H9 (cell line): Measurements from ENCODE around the gene MOBP. TPM values are rescaled to one million over a fixed set of nuclear protein-coding genes. Genes with fewer than 3 reads are reported as not detected.
A peak's percentile ranks its signal among the peaks of the same experiment; 100 is the strongest.

Experiments
- DNase-seq: peaks from one replicate; pipeline ENCODE4 v3.0.0-alpha.2; 2017
- H2AFZ ChIP-seq: one replicate; pipeline ENCODE4 v1.6.1; 2013; ENCODE audit warnings: mild to moderate bottlenecking, low read length, control low read depth, moderate library complexity
- H2AK5ac ChIP-seq: 2 replicates; pipeline ENCODE4 v1.6.1; 2013; ENCODE audit warnings: low read length, control low read depth, mixed read lengths; ENCODE audit not compliant: insufficient read length
- H2BK120ac ChIP-seq: one replicate; pipeline ENCODE4 v1.6.1; 2013; ENCODE audit warnings: low read depth, mild to moderate bottlenecking, low read length, control low read depth, inconsistent platforms; ENCODE audit not compliant: poor library complexity, severe bottlenecking
- H2BK12ac ChIP-seq: 2 replicates; pipeline ENCODE4 v1.6.1; 2013; ENCODE audit warnings: low read length, control low read depth, mixed read lengths, low read depth; ENCODE audit not compliant: insufficient read length
- H2BK15ac ChIP-seq: 2 replicates; pipeline ENCODE4 v1.6.1; 2013; ENCODE audit warnings: low read depth, low read length, control low read depth
- H2BK20ac ChIP-seq: one replicate; pipeline ENCODE4 v1.6.1; 2013; ENCODE audit warnings: low read depth, mild to moderate bottlenecking, low read length, control low read depth, inconsistent platforms; ENCODE audit not compliant: poor library complexity, severe bottlenecking
- H2BK5ac ChIP-seq: 2 replicates; pipeline ENCODE4 v1.6.1; 2013; ENCODE audit warnings: low read length, control low read depth, mixed read lengths; ENCODE audit not compliant: insufficient read length
- H3K14ac ChIP-seq: 2 replicates; pipeline ENCODE4 v1.6.1; 2013; ENCODE audit warnings: low read length, control low read depth; ENCODE audit not compliant: insufficient read depth
- H3K18ac ChIP-seq: 2 replicates; pipeline ENCODE4 v1.6.1; 2013; ENCODE audit warnings: low read depth, mild to moderate bottlenecking, mixed read lengths, low read length, control low read depth; ENCODE audit not compliant: insufficient read length
- H3K23ac ChIP-seq: 2 replicates; pipeline ENCODE4 v1.6.1; 2013; ENCODE audit warnings: low read length, control low read depth, mixed read lengths, low read depth; ENCODE audit not compliant: insufficient read length
- H3K23me2 ChIP-seq: 2 replicates; pipeline ENCODE4 v1.6.1; 2013; ENCODE audit warnings: low read depth, mild to moderate bottlenecking, mixed read lengths, low read length, control low read depth; ENCODE audit not compliant: insufficient read length, poor library complexity, severe bottlenecking
- H3K27ac ChIP-seq: 2 replicates; pipeline ENCODE4 v1.5.1; 2013; ENCODE audit warnings: low read length, control low read depth, mixed read lengths, low read depth; ENCODE audit not compliant: insufficient read length
- H3K27me3 ChIP-seq: 2 replicates; pipeline ENCODE4 v1.6.1; 2013; ENCODE audit warnings: low read length, control low read depth, inconsistent platforms; ENCODE audit not compliant: insufficient read depth
- H3K4ac ChIP-seq: 2 replicates; pipeline ENCODE4 v1.6.1; 2013; ENCODE audit warnings: low read depth, mild to moderate bottlenecking, control low read depth, inconsistent platforms, low read length, moderate library complexity
- H3K4me1 ChIP-seq: 2 replicates; pipeline ENCODE4 v1.6.1; 2013; ENCODE audit warnings: low read length, control low read depth, inconsistent platforms; ENCODE audit not compliant: insufficient read depth
- H3K4me2 ChIP-seq: 2 replicates; pipeline ENCODE4 v1.6.1; 2013; ENCODE audit warnings: low read length, control low read depth, mixed read lengths; ENCODE audit not compliant: insufficient read length, insufficient read depth
- H3K56ac ChIP-seq: 2 replicates; pipeline ENCODE4 v1.6.1; 2013; ENCODE audit warnings: low read depth, mild to moderate bottlenecking, mixed read lengths, low read length, control low read depth; ENCODE audit not compliant: insufficient read length
- H3K79me1 ChIP-seq: 2 replicates; pipeline ENCODE4 v1.6.1; 2013; ENCODE audit warnings: low read depth, mild to moderate bottlenecking, moderate library complexity, low read length, control low read depth, inconsistent platforms; ENCODE audit not compliant: insufficient read depth, poor library complexity, severe bottlenecking
- H3K79me2 ChIP-seq: 2 replicates; pipeline ENCODE4 v1.6.1; 2013; ENCODE audit warnings: low read length, control low read depth, inconsistent platforms; ENCODE audit not compliant: insufficient read depth
- H3K9ac ChIP-seq: 2 replicates; pipeline ENCODE4 v1.6.1; 2013; ENCODE audit warnings: low read length, control low read depth, mixed read lengths; ENCODE audit not compliant: insufficient read length; ENCODE audit errors: extremely low read depth
- H3K9me3 ChIP-seq: one replicate; pipeline ENCODE4 v1.6.1; 2013; ENCODE audit warnings: low read depth, low read length, inconsistent platforms; ENCODE audit not compliant: control insufficient read depth
- H3T11ph ChIP-seq: one replicate; pipeline ENCODE4 v1.6.1; 2013; ENCODE audit warnings: mild to moderate bottlenecking, low read length, control low read depth, inconsistent platforms
- H4K20me1 ChIP-seq: one replicate; pipeline ENCODE4 v1.6.1; 2013; ENCODE audit not compliant: control insufficient read depth, insufficient read length, insufficient read depth
- H4K5ac ChIP-seq: 2 replicates; pipeline ENCODE4 v1.6.1; 2013; ENCODE audit warnings: low read depth, mild to moderate bottlenecking, mixed read lengths, low read length, control low read depth; ENCODE audit not compliant: insufficient read length
- H4K8ac ChIP-seq: replicated peaks from 2 replicates; pipeline ENCODE4 v1.6.1; 2013; ENCODE audit warnings: low read length, control low read depth, mixed read lengths, low read depth; ENCODE audit not compliant: insufficient read length
- H4K91ac ChIP-seq: 2 replicates; pipeline ENCODE4 v1.6.1; 2013; ENCODE audit warnings: low read depth, mild to moderate bottlenecking, moderate library complexity, mixed read lengths, low read length, control low read depth; ENCODE audit not compliant: insufficient read length
- H3K27ac Mint-ChIP-seq, 3 experiments: 2 replicates in 2 of 3; 3 replicates in 1 of 3; pipeline ENCODE4 v1.8.0; 2020 to 2021; ENCODE audit warnings: mixed read lengths in 3 of 3, mild to moderate bottlenecking in 1 of 3, moderate library complexity in 1 of 3
- H3K27me3 Mint-ChIP-seq: 2 replicates; pipeline ENCODE4 v1.8.0; 2021; ENCODE audit warnings: low read depth, mild to moderate bottlenecking, moderate library complexity, mixed read lengths
- H3K36me3 Mint-ChIP-seq, 3 experiments: 2 replicates in 2 of 3; 3 replicates in 1 of 3; pipeline ENCODE4 v1.8.0; 2020 to 2021; ENCODE audit warnings: low read depth in 3 of 3, mixed read lengths in 3 of 3; ENCODE audit not compliant: insufficient read depth in 1 of 3
- H3K4me1 Mint-ChIP-seq, 2 experiments: 2 replicates each; pipeline ENCODE4 v1.8.0; 2020; ENCODE audit warnings: mixed read lengths in 2 of 2
- H3K4me3 Mint-ChIP-seq, 2 experiments: 2 replicates in 1 of 2; 3 replicates in 1 of 2; pipeline ENCODE4 v1.8.0; 2020 to 2021; ENCODE audit warnings: mild to moderate bottlenecking in 2 of 2, mixed read lengths in 2 of 2, moderate library complexity in 1 of 2
- H3K9me3 Mint-ChIP-seq, 2 experiments: 2 replicates in 1 of 2; 3 replicates in 1 of 2; pipeline ENCODE4 v1.8.0; 2020; ENCODE audit warnings: mild to moderate bottlenecking in 2 of 2, mixed read lengths in 2 of 2, moderate library complexity in 1 of 2
- WGBS: extraction: QIAGEN DNeasy Blood & Tissue Kit; methylation state at CpG from one replicate; pipeline ENCODE4 v1.1.7; 2013; ENCODE audit warnings: missing lambda C conversion rate, low lambda C conversion rate, mixed read lengths; ENCODE audit not compliant: insufficient read length; ENCODE audit errors: extremely low coverage; 5-methylcytosine and 5-hydroxymethylcytosine counted together
- total RNA-seq: library from RNA; stranded (reverse); gene quantifications from 2 replicates; pipeline ENCODE4 v1.2.1, GENCODE V29; 2021
- TF ChIP-seq, protein P1 (sequence below): fragments of 200-600 bp; sonication (generic); conservative IDR thresholded peaks from 3 replicates; pipeline ENCODE4 v1.8.0; 2021; ENCODE audit warnings: antibody characterized with exemption, mild to moderate bottlenecking

Gene MOBP
- total RNA-seq, 1 experiment from 2014 or later = not detected

DNA sequence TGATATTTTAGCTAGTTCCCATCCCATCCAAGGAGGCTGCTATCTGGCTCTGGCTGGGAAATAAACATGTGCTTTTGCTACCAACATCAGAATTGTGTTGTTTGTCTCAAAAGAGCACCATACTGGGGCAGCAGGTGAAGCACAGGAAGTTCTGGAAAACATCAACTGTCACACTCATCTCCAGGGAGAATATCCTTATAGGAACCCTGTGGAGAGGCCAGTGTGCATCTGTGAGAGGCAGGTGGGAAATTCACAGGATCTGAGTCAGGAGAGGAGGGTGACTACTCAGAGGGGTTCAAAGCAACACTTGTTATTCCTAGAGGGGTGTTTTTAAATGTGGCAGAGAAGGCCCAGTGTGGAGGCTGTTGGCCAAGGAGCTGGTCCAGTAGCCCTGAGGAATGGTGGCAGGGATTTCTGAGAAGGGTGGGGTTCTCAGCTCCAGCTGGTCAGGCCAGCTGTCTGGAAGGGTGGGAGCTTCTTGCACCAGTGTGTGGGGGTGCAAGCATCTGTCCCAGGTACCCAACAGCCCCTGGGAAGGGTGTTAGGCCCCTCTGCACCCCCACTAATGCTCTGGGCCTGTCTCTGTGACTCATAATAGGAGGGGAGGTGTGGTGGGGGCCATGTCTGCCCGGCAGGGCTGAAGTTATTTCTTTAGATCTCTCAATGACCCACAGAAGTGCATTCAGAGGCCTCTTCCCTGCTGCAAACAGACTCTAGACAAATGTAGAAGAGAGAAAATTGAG, 32.3 kb upstream of the MOBP start:
- Histone ChIP-seq H2AFZ (no peak overlapping the region), H4K8ac (no peak overlapping the region), H4K20me1 (no peaks in the 10 kb centered on the region), H3K9me3 (no peaks in the 10 kb centered on the region), H3K14ac (no peak overlapping the region), H3K56ac (no peak overlapping the region), H2AK5ac (no peak overlapping the region), H3K4ac (no peak overlapping the region), H4K5ac (no peak overlapping the region), H2BK120ac (no peak overlapping the region), H3K79me1 (no peaks in the 10 kb centered on the region), H3K4me1 (no peaks in the 10 kb centered on the region), H3K27me3 (no peaks in the 10 kb centered on the region), H4K91ac (no peak overlapping the region), H3K27ac (no peak overlapping the region), H3K9ac (no peak overlapping the region), H3K79me2 (no peaks in the 10 kb centered on the region), H3K23ac (no peak overlapping the region), H2BK12ac (no peak overlapping the region), H3T11ph (no peak overlapping the region), H2BK20ac (no peak overlapping the region), H3K23me2 (no peaks in the 10 kb centered on the region), H3K18ac (no peak overlapping the region), H2BK15ac (no peak overlapping the region), H3K4me2 (no peak overlapping the region), H2BK5ac (no peak overlapping the region)
- H3K9me3 Mint-ChIP-seq = no peaks in the 10 kb centered on the region
- DNase-seq = no peak
- no peaks in the 10 kb centered on the region for H3K36me3 Mint-ChIP-seq
- peaks cover 4 to 6% of the 10 kb centered on the region in 2 experiments; a peak in 3 of 4 replicates for H3K4me1 Mint-ChIP-seq
- peak overlapping the region in 1 of 3 experiments; percentile 57; a peak in 1 of 7 replicates for H3K27ac Mint-ChIP-seq
- TF ChIP-seq, protein P1, sequence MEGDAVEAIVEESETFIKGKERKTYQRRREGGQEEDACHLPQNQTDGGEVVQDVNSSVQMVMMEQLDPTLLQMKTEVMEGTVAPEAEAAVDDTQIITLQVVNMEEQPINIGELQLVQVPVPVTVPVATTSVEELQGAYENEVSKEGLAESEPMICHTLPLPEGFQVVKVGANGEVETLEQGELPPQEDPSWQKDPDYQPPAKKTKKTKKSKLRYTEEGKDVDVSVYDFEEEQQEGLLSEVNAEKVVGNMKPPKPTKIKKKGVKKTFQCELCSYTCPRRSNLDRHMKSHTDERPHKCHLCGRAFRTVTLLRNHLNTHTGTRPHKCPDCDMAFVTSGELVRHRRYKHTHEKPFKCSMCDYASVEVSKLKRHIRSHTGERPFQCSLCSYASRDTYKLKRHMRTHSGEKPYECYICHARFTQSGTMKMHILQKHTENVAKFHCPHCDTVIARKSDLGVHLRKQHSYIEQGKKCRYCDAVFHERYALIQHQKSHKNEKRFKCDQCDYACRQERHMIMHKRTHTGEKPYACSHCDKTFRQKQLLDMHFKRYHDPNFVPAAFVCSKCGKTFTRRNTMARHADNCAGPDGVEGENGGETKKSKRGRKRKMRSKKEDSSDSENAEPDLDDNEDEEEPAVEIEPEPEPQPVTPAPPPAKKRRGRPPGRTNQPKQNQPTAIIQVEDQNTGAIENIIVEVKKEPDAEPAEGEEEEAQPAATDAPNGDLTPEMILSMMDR = no peak
- no CpG with 5 or more reads among the region's 1 CpG for WGBS
- peaks cover 1% of the 10 kb centered on the region for H3K27me3 Mint-ChIP-seq
- H3K4me3 Mint-ChIP-seq = no peak overlapping the region
